Activated gamma-delta T cell treated with Interleukin-2 at 50 U/mL for 16 hours (primary cell): ENCODE measurements around the gene RCCD1.
"Not testable (repeated sequence)": the region's sequence is repeated elsewhere in the genome, so short reads cannot be mapped to it uniquely, and the experiment has no call there.

Source experiments
- DNase-seq: peaks from one replicate; pipeline ENCODE4 v3.0.0-alpha.2; 2020

Gene RCCD1

GRCh38 chr15:90954712-90955623 lies at the start of gene RCCD1:
Gene RCCD1 (plus strand): TSS chr15:90954884. CDS start chr15:90956735, 1,851 bp downstream.
- DNase-seq = peak; percentile 83

DNA sequence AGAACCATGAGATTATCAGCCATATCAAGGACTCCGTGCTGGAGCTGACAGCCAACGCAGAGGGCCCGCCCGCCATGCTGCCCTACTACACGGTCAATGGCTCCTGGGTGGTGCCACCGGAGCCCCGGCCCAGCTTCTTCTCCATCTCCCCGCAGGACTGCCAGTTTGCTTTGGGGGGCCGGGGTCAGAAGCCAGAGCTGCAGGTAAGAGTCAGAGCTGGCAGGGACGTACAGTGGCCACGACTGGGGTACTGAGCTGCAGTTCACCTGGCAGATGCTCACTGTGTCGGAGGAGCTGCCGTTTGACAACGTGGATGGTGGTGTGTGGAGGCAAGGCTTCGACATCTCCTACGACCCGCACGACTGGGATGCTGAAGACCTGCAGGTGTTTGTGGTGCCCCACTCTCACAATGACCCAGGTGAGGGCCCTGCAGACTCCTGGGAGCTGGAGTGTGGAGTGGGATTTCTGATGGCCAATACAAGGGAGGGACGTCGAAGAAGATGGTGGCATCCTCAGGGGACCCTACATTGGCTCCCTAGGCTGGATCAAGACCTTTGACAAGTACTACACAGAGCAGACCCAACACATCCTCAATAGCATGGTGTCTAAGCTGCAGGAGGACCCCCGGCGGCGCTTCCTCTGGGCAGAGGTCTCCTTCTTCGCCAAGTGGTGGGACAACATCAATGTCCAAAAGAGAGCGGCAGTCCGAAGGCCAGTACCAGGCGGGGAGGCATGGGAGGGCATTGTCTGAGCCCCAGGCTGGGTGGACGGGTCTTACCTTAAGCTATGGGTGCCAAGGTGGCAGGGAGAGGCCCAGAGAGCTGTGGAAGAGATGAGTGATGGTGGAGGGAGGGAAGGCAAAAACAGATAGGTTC lies 49.1 kb upstream of the RCCD1 start:
- DNase-seq = no peak

- no peak for DNase-seq
Measured at GRCh38 chr15:90906181-90906849, 48.4 kb upstream of the RCCD1 start.

DNA sequence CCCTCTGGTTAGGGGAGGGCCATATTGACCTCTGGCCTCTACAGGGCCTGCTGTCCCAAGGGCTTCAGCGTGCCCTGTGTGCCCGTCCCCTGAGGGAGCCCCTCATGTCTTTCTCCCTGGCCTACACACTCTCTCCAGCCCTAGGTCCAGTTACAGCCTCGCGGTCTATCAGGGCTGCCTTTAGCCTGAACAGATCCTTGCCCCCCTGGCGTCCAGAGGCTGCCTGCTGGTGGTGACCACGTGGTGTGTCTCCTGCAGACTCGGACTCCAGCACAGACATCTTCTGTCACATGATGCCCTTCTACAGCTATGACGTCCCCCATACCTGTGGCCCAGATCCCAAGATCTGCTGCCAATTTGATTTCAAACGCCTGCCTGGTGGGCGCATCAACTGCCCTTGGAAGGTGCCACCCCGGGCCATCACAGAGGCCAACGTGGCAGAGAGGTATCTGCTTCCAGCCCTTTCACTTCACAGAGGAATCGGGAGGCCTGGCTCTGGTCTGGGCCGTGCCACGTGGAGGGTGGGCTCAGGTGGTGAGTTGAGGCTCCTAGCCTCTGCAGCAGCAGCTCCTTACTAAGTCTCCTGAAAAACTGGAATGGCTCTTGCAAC lies 47.5 kb upstream of the RCCD1 start:
- no peak for DNase-seq

- DNase-seq = no peak
Measured at GRCh38 chr15:90907838-90908507, 46.7 kb upstream of the RCCD1 start.

DNA sequence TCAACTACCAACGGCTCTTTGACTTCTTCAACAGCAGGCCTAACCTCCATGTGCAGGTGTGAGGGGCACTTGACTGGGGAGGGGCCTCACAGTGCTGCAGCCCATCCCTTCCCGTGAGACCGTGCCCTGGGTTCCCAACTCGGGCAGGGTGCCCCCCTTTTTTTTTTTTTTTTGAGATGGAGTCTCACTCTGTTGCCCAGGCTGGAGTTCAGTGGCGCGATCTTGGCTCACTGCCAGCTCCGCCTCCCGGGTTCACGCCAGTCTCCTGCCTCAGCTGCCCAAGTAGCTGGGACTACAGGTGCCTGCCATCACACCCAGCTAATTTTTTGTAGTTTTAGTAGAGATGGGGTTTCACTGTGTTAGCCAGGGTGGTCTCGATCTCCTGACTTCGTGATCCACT lies 45.2 kb upstream of the RCCD1 start:
- DNase-seq = not testable (repeated sequence)

DNA sequence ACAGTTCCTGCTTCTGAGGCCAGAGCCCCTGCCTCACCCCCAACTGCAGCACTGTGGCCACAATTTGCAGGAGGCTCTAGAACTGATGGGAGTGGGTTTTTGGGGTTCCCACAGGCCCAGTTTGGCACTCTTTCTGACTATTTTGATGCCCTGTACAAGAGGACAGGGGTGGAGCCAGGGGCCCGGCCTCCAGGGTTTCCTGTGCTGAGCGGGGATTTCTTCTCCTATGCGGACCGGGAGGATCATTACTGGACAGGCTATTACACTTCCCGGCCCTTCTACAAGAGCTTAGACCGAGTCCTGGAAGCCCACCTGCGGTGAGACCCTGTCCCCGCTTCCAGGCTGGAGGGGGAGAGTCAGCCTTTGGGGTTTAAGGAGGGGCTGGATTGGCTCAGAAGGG lies 44.7 kb upstream of the RCCD1 start:
- no peak for DNase-seq

- no peak for DNase-seq
Measured at GRCh38 chr15:90910441-90911301, 44.0 kb upstream of the RCCD1 start.

DNA sequence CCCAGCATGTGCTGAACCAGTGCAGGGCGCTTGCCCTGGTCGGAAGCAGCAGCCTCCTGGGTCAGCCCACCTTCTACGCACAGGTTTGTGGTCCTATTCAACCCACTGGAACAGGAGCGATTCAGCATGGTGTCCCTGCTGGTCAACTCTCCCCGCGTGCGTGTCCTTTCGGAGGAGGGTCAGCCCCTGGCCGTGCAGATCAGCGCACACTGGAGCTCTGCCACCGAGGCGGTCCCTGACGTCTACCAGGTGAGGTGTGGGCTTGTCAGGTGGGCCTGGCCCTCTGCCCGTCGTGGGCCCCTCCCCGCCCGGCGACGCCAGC lies 43.4 kb upstream of the RCCD1 start:
- DNase-seq = no peak

GRCh38 chr15:90911906-90912769 lies 42.5 kb upstream of the RCCD1 start:
- no peak for DNase-seq

GRCh38 chr15:90912770-90913075 lies 42.0 kb upstream of the RCCD1 start:
- DNase-seq = no peak

GRCh38 chr15:90913398-90913944 lies 41.2 kb upstream of the RCCD1 start:
- no peak for DNase-seq

GRCh38 chr15:90914305-90915080 lies 40.2 kb upstream of the RCCD1 start:
- DNase-seq = no peak

DNA sequence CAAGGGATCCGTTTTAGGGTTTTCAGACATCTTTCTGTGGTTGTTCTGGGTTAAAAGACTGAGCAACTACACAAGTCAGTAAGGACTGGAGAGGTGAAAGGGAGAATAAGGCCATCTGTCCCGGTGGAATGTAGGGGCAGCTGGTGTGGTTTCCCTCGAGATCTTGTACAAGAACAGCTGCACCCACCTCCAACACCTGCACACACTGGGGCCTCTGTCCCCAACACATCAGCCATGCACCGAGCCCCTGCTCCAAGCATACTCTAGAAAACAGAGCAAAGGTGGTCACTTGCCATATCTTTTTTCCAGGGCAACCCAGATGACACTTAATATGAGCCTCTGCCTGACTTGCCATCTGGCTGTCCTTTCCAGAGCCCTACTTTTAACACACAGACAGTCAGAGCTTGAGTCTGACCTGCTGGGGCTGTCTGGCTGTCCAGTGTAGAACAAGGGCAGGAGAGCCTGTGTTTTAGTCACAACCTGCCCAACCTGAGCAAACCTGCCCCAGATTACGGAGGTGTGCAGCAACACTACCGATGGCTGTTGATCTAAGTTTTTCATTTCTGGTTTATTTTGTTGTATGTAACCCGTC lies 39.4 kb upstream of the RCCD1 start:
- no peak for DNase-seq

- no peak for DNase-seq
Measured at GRCh38 chr15:90915808-90916440, 38.8 kb upstream of the RCCD1 start.

DNA sequence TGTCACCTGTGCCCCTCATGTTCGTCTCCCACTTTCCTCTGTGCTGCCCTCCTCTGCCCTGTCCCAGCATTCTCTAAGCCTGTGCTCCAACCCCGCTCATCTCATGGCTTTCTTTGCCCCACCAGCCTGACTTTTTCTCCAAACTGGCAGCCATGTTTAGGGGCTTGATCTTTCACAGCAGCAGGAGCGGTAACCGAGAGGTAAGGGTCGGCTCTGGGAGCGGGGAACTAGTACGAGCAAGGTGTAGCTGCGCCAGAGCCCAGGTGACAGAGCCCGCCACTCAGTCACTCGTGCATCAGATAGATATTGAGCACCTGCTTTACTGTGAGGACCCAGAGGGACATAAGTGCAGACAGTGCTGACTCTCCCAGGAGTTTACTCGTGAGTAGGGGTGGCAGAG lies 38.2 kb upstream of the RCCD1 start:
- DNase-seq = no peak

GRCh38 chr15:90917569-90917968 lies 37.1 kb upstream of the RCCD1 start:
- DNase-seq = no peak

- no peak for DNase-seq
Measured at GRCh38 chr15:90918034-90918788, 36.5 kb upstream of the RCCD1 start.
